Fibroblast of pulmonary artery (primary cell): ENCODE data around the gene AKR1C4.
"Not testable (repeated sequence)": the region's sequence is repeated elsewhere in the genome, so short reads cannot be mapped to it uniquely, and the experiment has no call there.

ENCODE experiments used
- DNase-seq: peaks from one replicate; pipeline ENCODE4 v3.0.0-alpha.2; 2010; ENCODE audit warnings: low read depth
- H3K4me3 ChIP-seq: replicated peaks from 2 replicates; pipeline ENCODE4 v1.5.1; 2011; ENCODE audit warnings: low read depth, mild to moderate bottlenecking, control low read depth, low read length, moderate library complexity
- CTCF ChIP-seq: IDR thresholded peaks from 2 replicates; pipeline ENCODE4 v1.5.1; 2011; ENCODE audit warnings: mild to moderate bottlenecking, control low read depth, low read length, inconsistent platforms; ENCODE audit errors: missing control alignments

The AKR1C4 gene

GRCh38 chr10:5254488-5254887, 57.9 kb downstream of the AKR1C4 start:
- DNase-seq: no peak
- no peak overlapping the region for H3K4me3 ChIP-seq
- no peak for TF ChIP-seq CTCF

- not testable (repeated sequence) for H3K4me3 ChIP-seq, DNase-seq
Measured at GRCh38 chr10:5257768-5258167, 61.1 kb downstream of the AKR1C4 start.

GRCh38 chr10:5259132-5259951, 62.7 kb downstream of the AKR1C4 start:
- no peak for DNase-seq
- no peak overlapping the region for H3K4me3 ChIP-seq
- TF ChIP-seq CTCF: no peak

- H3K4me3 ChIP-seq: no peak overlapping the region
- no peak for TF ChIP-seq CTCF
- DNase-seq: no peak
Measured at GRCh38 chr10:5259952-5260578, 63.4 kb downstream of the AKR1C4 start.

- no peak for DNase-seq
- no peak for TF ChIP-seq CTCF
- H3K4me3 ChIP-seq: no peak overlapping the region
Measured at GRCh38 chr10:5260828-5261227, 64.2 kb downstream of the AKR1C4 start.

GRCh38 chr10:5265139-5265538, 68.5 kb downstream of the AKR1C4 start:
- no peak for TF ChIP-seq CTCF
- DNase-seq: no peak
- no peak overlapping the region for H3K4me3 ChIP-seq

GRCh38 chr10:5266351-5266750, 69.7 kb downstream of the AKR1C4 start:
- TF ChIP-seq CTCF: no peak
- H3K4me3 ChIP-seq: no peak overlapping the region
- DNase-seq: no peak
